SK-N-SH (cell line): ENCODE data around the gene DPP10. TPM values are rescaled to one million over a fixed set of nuclear protein-coding genes. Genes with fewer than 3 reads are reported as not detected.

Experiments
- CTCF ChIA-PET: fragments of 300-600, 350-600 bp; formaldehyde crosslinking; extraction: SDS; loops from one replicate; lab custom pipeline; 2021; lab: Yijun Ruan, JAX
- POLR2A ChIA-PET: fragments of 350-600 bp; sonication (Branson Sonifier 250); formaldehyde crosslinking; extraction: SDS; loops from one replicate; lab custom pipeline; 2020; ENCODE audit warnings: antibody characterized with exemption, inconsistent platforms; lab: Yijun Ruan, JAX
- DNase-seq: peaks from one replicate; pipeline ENCODE4 v3.0.0; 2012
- H2AFZ ChIP-seq: fragments of 200-600 bp; sonication (generic); 2 replicates; pipeline ENCODE4 v1.8.1; 2016; ENCODE audit warnings: antibody characterized with exemption, mild to moderate bottlenecking, low read depth
- H3F3A ChIP-seq: fragments of 200-600 bp; sonication (generic); replicated peaks from 2 replicates; pipeline ENCODE3; 2016; ENCODE audit warnings: antibody characterized with exemption, mild to moderate bottlenecking; ENCODE audit not compliant: insufficient read depth
- H3K27ac ChIP-seq, 2 experiments: fragments of 200-500 bp in 1 of 2; fragments of 200-600 bp in 1 of 2; sonication (Bioruptor generic) in 1 of 2; sonication (generic), shearing (Covaris generic) in 1 of 2; 2 replicates each; pipeline versions ENCODE4 v1.5.1 to v1.6.1; 2014 to 2016; ENCODE audit warnings: low read depth in 2 of 2, inconsistent platforms in 1 of 2, low read length in 1 of 2, mild to moderate bottlenecking in 1 of 2, mixed read lengths in 1 of 2
- H3K27me3 ChIP-seq: fragments of 200-600 bp; sonication (generic), shearing (Covaris generic); 2 replicates; pipeline ENCODE4 v1.6.1; 2016; ENCODE audit warnings: mixed run types; ENCODE audit not compliant: insufficient read depth
- H3K36me3 ChIP-seq, 2 experiments: fragments of 200-500 bp in 1 of 2; fragments of 200-600 bp in 1 of 2; sonication (Bioruptor generic) in 1 of 2; sonication (generic) in 1 of 2; replicated peaks in 1 of 2; 2 replicates each; pipeline versions ENCODE3 to v1.5.1; 2014 to 2016; ENCODE audit warnings: low read length in 1 of 2, mild to moderate bottlenecking in 1 of 2; ENCODE audit not compliant: insufficient read depth in 2 of 2, control insufficient read depth in 1 of 2
- H3K4me1 ChIP-seq, 2 experiments: fragments of 200-500 bp in 1 of 2; fragments of 200-600 bp in 1 of 2; sonication (Bioruptor generic) in 1 of 2; sonication (generic), shearing (Covaris generic) in 1 of 2; 2 replicates each; pipeline versions ENCODE4 v1.5.1 to v1.6.1; 2014 to 2016; ENCODE audit warnings: low read depth in 1 of 2, low read length in 1 of 2, mixed run types in 1 of 2; ENCODE audit not compliant: insufficient read depth in 2 of 2, control insufficient read depth in 1 of 2
- H3K4me2 ChIP-seq: fragments of 200-600 bp; sonication (generic), shearing (Covaris generic); 2 replicates; pipeline ENCODE4 v1.6.1; 2017; ENCODE audit warnings: mixed run types
- H3K4me3 ChIP-seq, 2 experiments: fragments of 200-500 bp in 1 of 2; fragments of 200-600 bp in 1 of 2; sonication (Bioruptor generic) in 1 of 2; sonication (generic), shearing (Covaris generic) in 1 of 2; 2 replicates each; pipeline versions ENCODE4 v1.5.1 to v1.8.1; 2014 to 2016; ENCODE audit warnings: low read depth in 2 of 2, inconsistent platforms in 1 of 2, low read length in 1 of 2, mild to moderate bottlenecking in 1 of 2, mixed read lengths in 1 of 2, moderate library complexity in 1 of 2
- H3K79me2 ChIP-seq: fragments of 200-600 bp; sonication (generic); 2 replicates; pipeline ENCODE4 v1.8.1; 2017; ENCODE audit warnings: mild to moderate bottlenecking; ENCODE audit not compliant: insufficient read depth
- H3K9ac ChIP-seq: fragments of 200-600 bp; sonication (generic); 2 replicates; pipeline ENCODE4 v1.6.1; 2017; ENCODE audit warnings: mixed run types
- H3K9me2 ChIP-seq: fragments of 200-600 bp; sonication (generic); 2 replicates; pipeline ENCODE4 v1.6.1; 2017; ENCODE audit warnings: mixed run types
- H3K9me3 ChIP-seq: fragments of 200-600 bp; sonication (generic); 2 replicates; pipeline ENCODE4 v1.6.1; 2017; ENCODE audit warnings: mixed run types, mild to moderate bottlenecking, moderate library complexity
- H4K20me1 ChIP-seq: fragments of 200-600 bp; sonication (generic); 2 replicates; pipeline ENCODE4 v1.6.1; 2017; ENCODE audit warnings: mild to moderate bottlenecking, mixed run types; ENCODE audit not compliant: insufficient read depth
- ELF1 ChIP-seq: IDR thresholded peaks from 2 replicates; pipeline ENCODE4 v1.4.0; 2012
- EP300 ChIP-seq, 2 experiments: IDR thresholded peaks; 2 replicates each; pipeline versions ENCODE4 v1.4.0 to v1.6.1; 2012; ENCODE audit warnings: borderline replicate concordance in 1 of 2, low read depth in 1 of 2, low read length in 1 of 2
- EZH2phosphoT487 ChIP-seq: fragments of 200-600 bp; sonication (generic); IDR thresholded peaks from 2 replicates; pipeline ENCODE4 v1.6.1; 2017; ENCODE audit warnings: low read depth, mixed run types, mild to moderate bottlenecking, antibody characterized with exemption, moderate library complexity, borderline replicate concordance
- FOXM1 ChIP-seq: IDR thresholded peaks from 2 replicates; pipeline ENCODE4 v1.4.0; 2012; ENCODE audit warnings: low read depth, mild to moderate bottlenecking
- GABPA ChIP-seq: IDR thresholded peaks from 2 replicates; pipeline ENCODE4 v1.4.0; 2012; ENCODE audit warnings: low read depth, mild to moderate bottlenecking
- JUND ChIP-seq: IDR thresholded peaks from 2 replicates; pipeline ENCODE4 v1.4.0; 2012
- NFIC ChIP-seq: IDR thresholded peaks from 2 replicates; pipeline ENCODE4 v1.4.0; 2012; ENCODE audit warnings: borderline replicate concordance
- NRF1 ChIP-seq: IDR thresholded peaks from 2 replicates; pipeline ENCODE4 v1.6.1; 2012; ENCODE audit warnings: low read depth, mild to moderate bottlenecking, low read length
- RCOR1 ChIP-seq: fragments of 150-350 bp; IDR thresholded peaks from 2 replicates; pipeline ENCODE4 v1.6.1; 2017; ENCODE audit warnings: antibody characterized with exemption, low read length
- RFX5 ChIP-seq: IDR thresholded peaks from 2 replicates; pipeline ENCODE4 v1.6.1; 2012; ENCODE audit warnings: mild to moderate bottlenecking, improper control_type of control experiment, low read length
- SIN3A ChIP-seq: IDR thresholded peaks from 2 replicates; pipeline ENCODE4 v1.6.1; 2012; ENCODE audit warnings: low read depth, mild to moderate bottlenecking, low read length, moderate library complexity, borderline replicate concordance
- SMC3 ChIP-seq: IDR thresholded peaks from 2 replicates; pipeline ENCODE4 v1.6.1; 2012; ENCODE audit warnings: low read depth, low read length, improper control_type of control experiment
- TAF1 ChIP-seq: IDR thresholded peaks from 2 replicates; pipeline ENCODE4 v1.6.1; 2012; ENCODE audit warnings: low read depth, mild to moderate bottlenecking, low read length, moderate library complexity, borderline replicate concordance
- TCF12 ChIP-seq: IDR thresholded peaks from 2 replicates; pipeline ENCODE4 v1.4.0; 2012
- TEAD4 ChIP-seq: IDR thresholded peaks from 2 replicates; pipeline ENCODE4 v1.4.0; 2012; ENCODE audit warnings: mild to moderate bottlenecking, borderline replicate concordance; ENCODE audit not compliant: insufficient read depth
- WGBS: methylation state at CpG from one replicate; pipeline ENCODE4 v1.1.6; 2017; ENCODE audit warnings: low lambda C conversion rate; 5-methylcytosine and 5-hydroxymethylcytosine counted together
- polyA plus RNA-seq, 3 experiments: library from polyadenylated mRNA; depleted of rRNA; stranded (reverse); fragments of >200 nt; gene quantifications; 2 replicates each; pipeline ENCODE4 v1.2.3, GENCODE V29; 2012
- TF ChIP-seq, protein P1 (sequence below): fragments of 150-350 bp; IDR thresholded peaks from 2 replicates; pipeline ENCODE4 v1.6.1; 2016; ENCODE audit warnings: mild to moderate bottlenecking, low read depth, low read length
- TF ChIP-seq, protein P2 (sequence below): IDR thresholded peaks from 2 replicates; pipeline ENCODE4 v1.4.0; 2012; ENCODE audit warnings: low read depth
- TF ChIP-seq, protein P3 (sequence below): IDR thresholded peaks from 2 replicates; pipeline ENCODE4 v1.4.0; 2012; ENCODE audit warnings: low read depth, borderline replicate concordance
- TF ChIP-seq, protein P4 (sequence below): IDR thresholded peaks from 2 replicates; pipeline ENCODE4 v1.4.0; 2012; ENCODE audit warnings: low read depth, borderline replicate concordance
- TF ChIP-seq, protein P5 (sequence below): fragments of 200-600 bp; sonication (generic); IDR thresholded peaks from 2 replicates; pipeline ENCODE4 v1.6.1; 2017; ENCODE audit warnings: antibody characterized with exemption, mild to moderate bottlenecking, moderate library complexity
- TF ChIP-seq, protein P6 (sequence below): fragments of 150-350 bp; IDR thresholded peaks from 2 replicates; pipeline ENCODE4 v1.6.1; 2017; ENCODE audit warnings: antibody characterized with exemption, low read length, low read depth, borderline replicate concordance

The DPP10 gene
- polyA plus RNA-seq, 1 of the 3 experiments (the other 2 are of a cell fraction), result not detected

DNA sequence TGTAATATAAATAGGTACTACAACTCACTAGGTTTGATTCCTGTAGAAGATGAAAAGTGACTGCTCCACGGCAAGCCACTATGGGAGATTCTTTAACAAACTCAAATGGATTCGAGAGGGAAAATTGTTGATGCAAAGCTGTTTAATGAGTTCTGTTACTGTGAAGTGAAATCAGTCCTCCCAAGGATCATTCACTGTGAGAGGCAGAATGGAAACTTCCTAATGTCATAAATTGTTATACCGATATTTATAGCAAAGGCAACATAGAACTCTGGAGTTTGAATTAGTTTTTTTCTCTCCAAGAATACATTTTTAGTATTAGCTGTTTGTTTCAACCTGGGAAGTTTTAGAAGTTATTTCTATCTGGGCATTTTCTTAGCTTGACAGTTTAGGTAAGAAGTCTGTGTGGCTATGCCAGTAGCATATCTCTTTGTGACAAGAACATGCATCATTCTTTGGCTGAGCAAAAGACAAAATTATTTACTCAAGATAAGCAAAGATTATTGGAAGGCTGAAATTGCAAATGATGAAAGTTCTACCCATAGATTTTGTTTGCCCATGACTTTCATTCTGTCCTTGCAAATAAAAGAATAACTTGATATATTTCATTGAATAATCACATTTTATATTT, 979.7 kb downstream of the DPP10 start:
- TF ChIP-seq RCOR1, result no peak
- TF ChIP-seq RFX5, result no peak
- TF ChIP-seq, protein P1, sequence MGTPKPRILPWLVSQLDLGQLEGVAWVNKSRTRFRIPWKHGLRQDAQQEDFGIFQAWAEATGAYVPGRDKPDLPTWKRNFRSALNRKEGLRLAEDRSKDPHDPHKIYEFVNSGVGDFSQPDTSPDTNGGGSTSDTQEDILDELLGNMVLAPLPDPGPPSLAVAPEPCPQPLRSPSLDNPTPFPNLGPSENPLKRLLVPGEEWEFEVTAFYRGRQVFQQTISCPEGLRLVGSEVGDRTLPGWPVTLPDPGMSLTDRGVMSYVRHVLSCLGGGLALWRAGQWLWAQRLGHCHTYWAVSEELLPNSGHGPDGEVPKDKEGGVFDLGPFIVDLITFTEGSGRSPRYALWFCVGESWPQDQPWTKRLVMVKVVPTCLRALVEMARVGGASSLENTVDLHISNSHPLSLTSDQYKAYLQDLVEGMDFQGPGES, result no peak
- TF ChIP-seq, protein P2, sequence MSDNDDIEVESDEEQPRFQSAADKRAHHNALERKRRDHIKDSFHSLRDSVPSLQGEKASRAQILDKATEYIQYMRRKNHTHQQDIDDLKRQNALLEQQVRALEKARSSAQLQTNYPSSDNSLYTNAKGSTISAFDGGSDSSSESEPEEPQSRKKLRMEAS, result no peak
- TF ChIP-seq TEAD4, result no peak
- TF ChIP-seq FOXM1, result no peak
- TF ChIP-seq EZH2phosphoT487, result no peak
- TF ChIP-seq NFIC, result no peak
- TF ChIP-seq TAF1, result no peak
- 14% methylated on average over 3 of the region's 3 CpGs for WGBS
- CTCF ChIA-PET, result interaction anchor here (0.5 kb wide), 1 partner anchor 680 kb away, joined by 3 read pairs; no protein-coding TSS in a partner anchor
- no peaks in the 10 kb centered on the region for H4K20me1 ChIP-seq
- H3K9ac ChIP-seq, result no peak overlapping the region
- no peaks in the 10 kb centered on the region for H3F3A ChIP-seq
- H3K4me3 ChIP-seq, result no peak overlapping the region
- H3K4me1 ChIP-seq, result no peaks in the 10 kb centered on the region
- no peaks in the 10 kb centered on the region for H3K36me3 ChIP-seq
- POLR2A ChIA-PET, result no interaction called here
- H3K4me2 ChIP-seq, result no peak overlapping the region
- DNase-seq, result no peak
- H3K27ac ChIP-seq, result no peak overlapping the region
- H3K27me3 ChIP-seq, result no peaks in the 10 kb centered on the region
- no peaks in the 10 kb centered on the region for H3K9me2 ChIP-seq
- H3K79me2 ChIP-seq, result no peaks in the 10 kb centered on the region
- H2AFZ ChIP-seq, result no peak overlapping the region
- H3K9me3 ChIP-seq, result no peaks in the 10 kb centered on the region

DNA sequence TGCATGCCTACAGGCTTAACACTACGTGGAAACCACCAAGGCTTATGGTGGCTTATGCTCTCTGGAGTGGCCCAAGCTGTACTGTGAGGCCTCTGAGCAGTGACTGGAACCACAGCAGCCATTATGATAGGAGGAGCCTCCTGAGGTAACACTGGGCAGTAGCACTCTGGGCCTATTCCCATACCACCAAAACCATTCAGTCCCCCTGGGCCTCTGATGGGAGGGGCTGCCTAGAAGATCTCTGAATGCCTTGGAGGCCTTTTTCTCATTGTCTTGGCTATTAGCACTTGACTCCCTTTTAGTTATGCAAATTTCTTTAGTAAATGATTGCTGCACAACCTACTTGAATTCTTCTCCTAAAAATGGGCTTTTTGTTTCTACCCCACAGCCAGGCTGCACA, 985.0 kb downstream of the DPP10 start:
- Histone ChIP-seq H3K9me3 (no peaks in the 10 kb centered on the region), H3K79me2 (no peaks in the 10 kb centered on the region), H3K36me3 (no peaks in the 10 kb centered on the region), H3K27me3 (no peaks in the 10 kb centered on the region), H4K20me1 (no peaks in the 10 kb centered on the region), H3K27ac (no peak overlapping the region), H3K9me2 (no peaks in the 10 kb centered on the region), H3K9ac (no peak overlapping the region), H2AFZ (no peak overlapping the region), H3K4me3 (no peak overlapping the region), H3K4me2 (no peak overlapping the region), H3F3A (no peaks in the 10 kb centered on the region), H3K4me1 (no peaks in the 10 kb centered on the region)
- ChIA-PET CTCF (no interaction called here), POLR2A (no interaction called here)
- DNase-seq, result no peak
- WGBS, result 0% methylated on average over 1 of the region's 1 CpG
- TF ChIP-seq, protein P3, sequence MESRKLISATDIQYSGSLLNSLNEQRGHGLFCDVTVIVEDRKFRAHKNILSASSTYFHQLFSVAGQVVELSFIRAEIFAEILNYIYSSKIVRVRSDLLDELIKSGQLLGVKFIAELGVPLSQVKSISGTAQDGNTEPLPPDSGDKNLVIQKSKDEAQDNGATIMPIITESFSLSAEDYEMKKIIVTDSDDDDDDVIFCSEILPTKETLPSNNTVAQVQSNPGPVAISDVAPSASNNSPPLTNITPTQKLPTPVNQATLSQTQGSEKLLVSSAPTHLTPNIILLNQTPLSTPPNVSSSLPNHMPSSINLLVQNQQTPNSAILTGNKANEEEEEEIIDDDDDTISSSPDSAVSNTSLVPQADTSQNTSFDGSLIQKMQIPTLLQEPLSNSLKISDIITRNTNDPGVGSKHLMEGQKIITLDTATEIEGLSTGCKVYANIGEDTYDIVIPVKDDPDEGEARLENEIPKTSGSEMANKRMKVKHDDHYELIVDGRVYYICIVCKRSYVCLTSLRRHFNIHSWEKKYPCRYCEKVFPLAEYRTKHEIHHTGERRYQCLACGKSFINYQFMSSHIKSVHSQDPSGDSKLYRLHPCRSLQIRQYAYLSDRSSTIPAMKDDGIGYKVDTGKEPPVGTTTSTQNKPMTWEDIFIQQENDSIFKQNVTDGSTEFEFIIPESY, result no peak
- TF ChIP-seq JUND (no peak), RCOR1 (no peak), FOXM1 (no peak), SMC3 (no peak), GABPA (no peak), TAF1 (no peak), NFIC (no peak), NRF1 (no peak), TCF12 (no peak), ELF1 (no peak), EP300 (IDR thresholded peaks at IDR 0.05; ENCODE audit: borderline replicate concordance in 1 of 2, low read depth in 1 of 2, low read length in 1 of 2) (no peak), TEAD4 (no peak), SIN3A (no peak)
- TF ChIP-seq, protein P4, sequence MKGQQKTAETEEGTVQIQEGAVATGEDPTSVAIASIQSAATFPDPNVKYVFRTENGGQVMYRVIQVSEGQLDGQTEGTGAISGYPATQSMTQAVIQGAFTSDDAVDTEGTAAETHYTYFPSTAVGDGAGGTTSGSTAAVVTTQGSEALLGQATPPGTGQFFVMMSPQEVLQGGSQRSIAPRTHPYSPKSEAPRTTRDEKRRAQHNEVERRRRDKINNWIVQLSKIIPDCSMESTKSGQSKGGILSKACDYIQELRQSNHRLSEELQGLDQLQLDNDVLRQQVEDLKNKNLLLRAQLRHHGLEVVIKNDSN, result no peak
- TF ChIP-seq, protein P5, sequence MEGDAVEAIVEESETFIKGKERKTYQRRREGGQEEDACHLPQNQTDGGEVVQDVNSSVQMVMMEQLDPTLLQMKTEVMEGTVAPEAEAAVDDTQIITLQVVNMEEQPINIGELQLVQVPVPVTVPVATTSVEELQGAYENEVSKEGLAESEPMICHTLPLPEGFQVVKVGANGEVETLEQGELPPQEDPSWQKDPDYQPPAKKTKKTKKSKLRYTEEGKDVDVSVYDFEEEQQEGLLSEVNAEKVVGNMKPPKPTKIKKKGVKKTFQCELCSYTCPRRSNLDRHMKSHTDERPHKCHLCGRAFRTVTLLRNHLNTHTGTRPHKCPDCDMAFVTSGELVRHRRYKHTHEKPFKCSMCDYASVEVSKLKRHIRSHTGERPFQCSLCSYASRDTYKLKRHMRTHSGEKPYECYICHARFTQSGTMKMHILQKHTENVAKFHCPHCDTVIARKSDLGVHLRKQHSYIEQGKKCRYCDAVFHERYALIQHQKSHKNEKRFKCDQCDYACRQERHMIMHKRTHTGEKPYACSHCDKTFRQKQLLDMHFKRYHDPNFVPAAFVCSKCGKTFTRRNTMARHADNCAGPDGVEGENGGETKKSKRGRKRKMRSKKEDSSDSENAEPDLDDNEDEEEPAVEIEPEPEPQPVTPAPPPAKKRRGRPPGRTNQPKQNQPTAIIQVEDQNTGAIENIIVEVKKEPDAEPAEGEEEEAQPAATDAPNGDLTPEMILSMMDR, result no peak
- TF ChIP-seq, protein P6, sequence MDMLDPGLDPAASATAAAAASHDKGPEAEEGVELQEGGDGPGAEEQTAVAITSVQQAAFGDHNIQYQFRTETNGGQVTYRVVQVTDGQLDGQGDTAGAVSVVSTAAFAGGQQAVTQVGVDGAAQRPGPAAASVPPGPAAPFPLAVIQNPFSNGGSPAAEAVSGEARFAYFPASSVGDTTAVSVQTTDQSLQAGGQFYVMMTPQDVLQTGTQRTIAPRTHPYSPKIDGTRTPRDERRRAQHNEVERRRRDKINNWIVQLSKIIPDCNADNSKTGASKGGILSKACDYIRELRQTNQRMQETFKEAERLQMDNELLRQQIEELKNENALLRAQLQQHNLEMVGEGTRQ, result no peak
